Stimulated activated CD8-positive, alpha-beta memory T cell treated with anti-CD3 and anti-CD28 coated beads, Interleukin-2, amount 100 ng/mL, for 1 hour (primary cell): ENCODE results near the gene IFITM1.

ENCODE experiments used
- DNase-seq, 2 donors: peaks; one replicate each; pipeline ENCODE4 v3.0.0-alpha.2; 2020; ENCODE audit warnings: low read depth in 2 of 2

The IFITM1 gene

DNA sequence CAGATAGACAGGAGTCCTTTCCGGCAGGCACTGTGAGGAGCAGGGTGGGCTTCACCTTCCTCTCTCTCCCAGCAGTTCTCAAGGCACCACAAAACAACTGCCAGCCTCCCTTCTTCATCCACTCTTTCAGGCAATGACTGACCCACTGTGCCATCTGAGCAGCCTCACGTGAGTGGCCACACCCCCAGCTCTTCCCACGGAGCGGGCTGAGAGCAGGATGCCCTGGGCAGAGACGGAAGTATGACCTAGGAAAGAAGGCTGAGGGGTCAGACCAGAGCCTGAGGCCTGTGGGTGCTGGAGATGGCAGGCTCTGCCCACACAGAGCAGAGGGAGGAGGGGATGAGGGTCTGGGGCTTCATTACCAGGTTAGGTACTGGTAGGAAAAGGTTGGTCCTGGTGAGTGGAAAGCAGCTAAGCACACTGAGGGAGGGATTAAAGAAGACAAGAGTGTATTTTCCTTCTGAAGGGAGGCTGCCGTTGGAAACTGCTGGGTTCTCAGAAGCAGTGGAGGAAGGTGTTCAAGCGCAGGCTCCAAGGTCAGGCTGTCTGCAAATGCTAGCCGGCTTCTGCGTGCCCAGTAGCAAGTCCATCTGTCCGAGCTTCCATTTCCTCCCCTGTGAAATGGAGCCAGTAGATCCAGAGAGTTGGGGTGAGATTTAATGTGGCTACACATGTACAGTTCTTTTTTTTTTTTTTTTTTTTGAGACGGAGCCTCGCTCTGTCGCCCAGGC is 31.0 kb upstream of the IFITM1 start:
- DNase-seq, result no peak

DNA sequence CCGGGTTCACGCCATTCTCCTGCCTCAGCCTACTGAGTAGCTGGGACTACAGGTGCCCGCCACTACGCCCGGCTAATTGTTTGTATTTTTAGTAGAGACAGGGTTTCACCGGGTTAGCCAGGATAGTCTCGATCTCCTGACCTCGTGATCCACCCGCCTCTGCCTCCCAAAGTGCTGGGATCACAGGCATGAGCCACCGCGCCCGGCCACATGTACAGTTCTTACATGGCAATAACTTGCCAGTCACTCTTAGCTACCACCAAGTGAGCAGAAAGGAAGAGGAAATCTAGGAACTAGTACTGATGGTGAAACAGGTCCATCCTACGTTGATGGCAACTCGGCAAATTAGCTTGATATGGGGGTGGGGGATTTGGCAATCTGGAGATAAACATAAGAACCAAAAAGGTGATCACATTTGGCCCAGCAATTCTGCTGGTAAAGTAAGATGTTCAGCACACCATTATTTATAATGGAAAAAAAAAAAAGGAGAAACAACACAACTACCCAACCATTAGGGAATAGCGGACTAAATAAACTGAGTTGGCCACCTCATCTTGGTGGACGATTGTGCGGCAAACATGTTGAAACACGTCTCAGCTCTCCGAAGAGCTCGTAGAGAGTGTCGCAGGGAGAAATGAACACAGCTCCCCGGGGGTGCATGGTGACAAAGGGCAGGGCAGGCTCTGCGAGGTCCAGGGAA is 30.3 kb upstream of the IFITM1 start:
- DNase-seq, result no peak

DNA sequence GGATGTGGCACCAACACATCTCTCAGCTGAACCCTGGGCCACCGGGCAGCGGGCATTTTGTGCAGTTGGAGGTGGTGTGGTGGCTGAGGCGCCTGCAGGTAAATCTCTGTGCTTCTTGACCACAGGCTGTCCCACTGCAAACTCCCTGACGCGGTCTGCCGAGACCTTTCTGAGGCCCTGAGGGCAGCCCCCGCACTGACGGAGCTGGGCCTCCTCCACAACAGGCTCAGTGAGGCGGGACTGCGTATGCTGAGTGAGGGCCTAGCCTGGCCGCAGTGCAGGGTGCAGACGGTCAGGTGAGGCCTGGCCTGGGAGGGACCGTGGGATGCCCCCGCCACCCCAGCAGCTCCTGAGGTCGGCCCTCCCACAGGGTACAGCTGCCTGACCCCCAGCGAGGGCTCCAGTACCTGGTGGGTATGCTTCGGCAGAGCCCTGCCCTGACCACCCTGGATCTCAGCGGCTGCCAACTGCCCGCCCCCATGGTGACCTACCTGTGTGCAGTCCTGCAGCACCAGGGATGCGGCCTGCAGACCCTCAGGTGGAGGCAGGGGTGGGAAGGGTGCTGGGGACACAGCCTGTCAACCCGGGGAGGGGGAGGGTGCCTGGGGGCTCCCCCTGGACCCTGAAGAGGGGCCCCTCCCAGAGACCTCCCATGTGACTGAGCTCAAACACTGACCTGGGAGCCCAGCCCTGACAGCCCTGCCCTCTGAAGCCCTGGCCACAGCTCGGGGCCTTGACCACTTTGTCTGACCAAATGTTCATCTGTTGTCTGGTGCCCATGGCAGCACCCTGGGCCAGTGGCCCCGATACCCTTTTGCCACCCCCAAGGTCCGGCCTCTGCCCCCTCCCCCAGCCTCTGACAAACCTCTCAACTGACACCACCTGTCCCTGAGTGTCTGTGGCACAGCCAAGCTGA is 29.5 kb upstream of the IFITM1 start:
- DNase-seq, result no peak

DNA sequence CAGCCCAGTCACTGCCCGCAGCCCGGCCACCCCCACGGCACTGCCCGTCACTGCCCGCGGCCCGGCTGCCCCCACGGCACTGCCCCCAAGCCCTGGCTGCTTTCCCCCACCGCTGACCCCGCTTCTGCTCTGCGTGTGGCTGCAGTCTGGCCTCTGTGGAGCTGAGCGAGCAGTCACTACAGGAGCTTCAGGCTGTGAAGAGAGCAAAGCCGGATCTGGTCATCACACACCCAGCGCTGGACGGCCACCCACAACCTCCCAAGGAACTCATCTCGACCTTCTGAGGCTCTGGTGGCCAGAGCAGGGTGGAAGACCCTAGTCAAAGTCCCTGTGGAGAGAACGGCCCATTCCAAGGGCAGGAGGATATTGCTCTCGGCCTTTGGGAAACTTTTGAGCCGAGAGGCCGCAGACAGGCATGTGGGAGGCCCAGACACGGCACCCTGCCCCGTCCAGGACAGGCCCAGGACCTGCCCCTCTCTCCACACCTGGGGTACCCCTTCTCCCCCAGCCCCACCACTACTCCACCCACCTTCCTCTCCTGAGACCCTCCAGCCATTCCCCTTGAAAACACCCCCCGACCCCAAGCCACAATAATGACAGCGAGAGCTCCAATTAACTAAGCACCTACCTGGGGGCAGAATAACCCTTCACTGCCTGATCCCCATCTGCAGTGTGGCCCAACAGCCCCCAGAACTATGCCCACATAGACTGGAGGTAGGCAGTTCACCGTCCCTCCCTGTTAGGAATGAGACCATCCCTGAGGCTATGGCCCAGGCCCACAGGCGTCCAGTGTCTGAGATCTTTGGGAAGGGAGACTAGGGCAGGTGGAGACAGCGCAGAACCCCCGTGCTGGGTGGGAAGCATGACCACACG is 28.6 kb upstream of the IFITM1 start:
- no peak for DNase-seq

DNA sequence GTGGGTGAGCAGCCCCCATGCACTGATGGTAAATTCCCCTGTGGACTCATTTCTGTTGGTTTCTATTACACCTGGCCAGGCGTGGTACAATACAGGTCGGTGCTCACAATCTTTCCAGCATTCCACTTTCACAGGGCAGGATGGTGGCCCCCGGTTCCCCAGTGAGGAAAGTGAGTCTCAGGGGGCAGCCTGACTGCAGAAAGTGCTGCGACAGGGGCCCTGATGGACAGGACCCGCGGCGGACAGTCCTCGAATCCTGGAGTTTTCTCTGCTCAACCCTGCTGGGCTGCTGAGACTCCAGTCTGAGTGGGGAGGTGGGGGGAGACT is 28.0 kb upstream of the IFITM1 start:
- no peak for DNase-seq

DNA sequence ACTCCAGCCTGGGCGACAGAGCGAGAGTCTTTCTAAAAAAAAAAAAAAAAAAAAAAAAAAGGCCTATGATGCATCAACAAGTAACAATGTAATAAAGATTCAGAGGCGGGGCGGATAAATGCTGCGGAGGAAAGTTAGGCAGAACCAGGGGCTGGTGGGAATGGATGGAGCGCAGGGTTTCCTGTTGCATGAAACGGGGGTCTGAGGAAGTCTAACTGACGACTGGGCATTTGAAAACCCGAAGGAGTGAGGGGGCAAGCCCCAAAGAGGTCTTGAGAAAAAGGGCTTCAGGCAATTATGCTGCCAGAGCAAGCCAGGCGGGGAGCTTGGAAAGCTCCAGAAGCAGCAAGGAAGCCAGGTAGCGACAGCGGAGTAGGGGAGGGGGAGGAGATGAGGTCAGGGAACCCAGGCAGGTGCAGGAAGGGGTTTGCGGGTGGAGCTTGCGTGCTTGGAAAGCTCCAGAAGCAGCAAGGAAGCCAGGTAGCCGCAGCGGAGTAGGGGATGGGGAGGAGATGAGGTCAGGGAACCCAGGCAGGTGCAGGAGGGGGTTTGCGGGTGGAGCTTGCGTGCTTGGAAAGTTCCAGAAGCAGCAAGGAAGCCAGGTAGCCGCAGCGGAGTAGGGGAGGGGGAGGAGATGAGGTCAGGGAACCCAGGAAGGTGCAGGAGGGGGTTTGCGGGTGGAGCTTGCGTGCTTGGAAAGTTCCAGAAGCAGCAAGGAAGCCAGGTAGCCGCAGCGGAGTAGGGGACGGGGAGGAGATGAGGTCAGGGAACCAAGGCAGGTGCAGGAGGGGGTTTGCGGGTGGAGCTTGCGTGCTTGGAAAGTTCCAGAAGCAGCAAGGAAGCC is 26.6 kb upstream of the IFITM1 start:
- peak in 1 of 2 donors; percentile 62 for DNase-seq

DNA sequence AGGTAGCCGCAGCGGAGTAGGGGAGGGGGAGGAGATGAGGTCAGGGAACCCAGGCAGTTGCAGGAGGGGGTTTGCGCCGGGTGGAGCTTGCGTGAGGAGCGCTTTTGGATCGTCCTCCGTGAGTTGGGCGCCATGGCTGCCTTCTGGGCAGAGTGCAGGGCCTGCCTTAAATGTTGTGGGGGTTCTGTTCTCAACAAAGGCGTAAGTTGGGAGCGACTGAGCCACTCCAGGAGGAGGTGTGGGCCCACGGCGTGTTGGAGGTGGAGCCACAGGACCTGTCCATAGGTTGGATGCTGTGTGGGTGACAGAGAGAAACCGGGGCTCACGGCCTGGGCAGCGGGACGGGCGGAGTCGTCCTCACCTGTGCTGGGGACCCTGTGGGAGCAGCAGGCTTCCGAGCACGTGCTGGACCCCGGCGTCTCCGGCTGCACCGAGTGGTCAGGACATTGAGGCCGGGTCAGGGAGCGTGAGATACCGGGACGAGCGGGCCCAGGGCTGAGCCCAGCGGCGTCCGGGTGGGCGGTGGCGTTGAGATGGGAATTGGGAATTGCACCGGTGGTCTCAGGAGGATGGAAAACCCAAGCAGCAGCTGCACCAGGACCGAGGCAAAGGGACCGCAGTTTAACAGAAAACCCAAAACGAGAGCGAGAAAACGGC is 25.9 kb upstream of the IFITM1 start:
- DNase-seq, result no peak

DNA sequence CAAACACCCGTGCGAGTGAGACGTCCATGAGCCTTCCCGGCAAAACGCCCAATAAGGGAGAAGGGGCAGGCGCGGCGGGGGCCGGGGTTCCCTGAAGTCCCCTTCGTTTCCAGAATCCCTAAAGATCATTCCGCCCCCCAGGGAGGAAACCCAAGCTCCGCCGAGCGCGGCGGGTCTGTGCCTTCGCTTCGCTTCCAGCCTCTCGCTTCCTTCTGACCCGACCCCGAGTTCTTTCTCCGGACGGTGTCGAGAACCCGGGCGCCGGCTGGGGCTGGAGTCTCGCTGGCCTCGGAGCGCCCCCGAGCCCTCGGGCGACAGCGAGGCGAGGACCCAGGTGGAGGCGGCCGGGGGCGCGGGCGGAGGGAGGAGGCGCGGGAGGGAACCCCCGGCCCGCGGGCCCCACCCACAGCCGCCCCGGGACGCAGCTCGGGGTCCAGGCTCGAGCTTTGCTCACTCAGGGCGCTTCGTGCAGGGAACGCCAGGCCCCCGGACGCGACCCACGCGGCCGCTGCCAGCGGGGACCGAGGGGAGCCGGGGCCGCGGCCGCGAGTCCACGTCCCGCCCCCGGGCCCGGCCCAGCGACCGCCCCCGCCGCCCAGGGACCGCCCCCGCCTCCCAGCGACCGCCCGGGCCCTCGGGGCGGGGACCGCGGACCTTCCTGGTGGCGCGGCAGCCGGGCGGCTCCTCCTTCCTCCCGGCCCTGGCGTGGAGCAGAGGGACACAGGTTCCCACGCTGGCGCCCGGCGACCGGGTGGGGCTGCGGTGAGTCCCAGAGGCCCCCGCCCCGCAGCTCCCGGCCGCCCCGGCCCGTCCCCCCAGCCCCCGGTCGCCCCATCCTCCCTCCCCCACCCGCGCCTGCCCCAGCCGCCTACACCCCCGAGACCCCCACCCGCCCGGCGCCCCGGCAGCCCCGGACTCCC is 25.1 kb upstream of the IFITM1 start, which contains the start of gene PGGHG:
PGGHG (plus strand) TSS at position 649 of the 920 bp plus-strand sequence. CDS start 691 bp downstream, outside the sequence.
- DNase-seq, result peak in 1 of 2 donors; percentile 59

DNA sequence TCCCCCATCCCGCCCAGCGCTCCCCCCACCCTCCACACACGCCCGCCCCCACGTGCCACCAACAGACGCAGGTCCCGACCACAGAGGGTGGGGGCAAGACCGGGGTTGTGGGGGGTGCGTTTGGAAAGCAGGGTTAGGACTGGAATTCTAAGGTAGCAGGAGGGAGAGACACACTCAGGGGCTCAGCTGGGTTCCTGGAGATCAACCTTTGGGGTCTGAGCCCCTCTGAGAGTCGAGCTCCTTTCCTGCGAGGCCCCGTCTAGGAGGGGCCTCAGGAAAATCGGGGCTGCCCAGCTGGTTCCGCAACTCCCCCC is 24.5 kb upstream of the IFITM1 start:
- no peak for DNase-seq

DNA sequence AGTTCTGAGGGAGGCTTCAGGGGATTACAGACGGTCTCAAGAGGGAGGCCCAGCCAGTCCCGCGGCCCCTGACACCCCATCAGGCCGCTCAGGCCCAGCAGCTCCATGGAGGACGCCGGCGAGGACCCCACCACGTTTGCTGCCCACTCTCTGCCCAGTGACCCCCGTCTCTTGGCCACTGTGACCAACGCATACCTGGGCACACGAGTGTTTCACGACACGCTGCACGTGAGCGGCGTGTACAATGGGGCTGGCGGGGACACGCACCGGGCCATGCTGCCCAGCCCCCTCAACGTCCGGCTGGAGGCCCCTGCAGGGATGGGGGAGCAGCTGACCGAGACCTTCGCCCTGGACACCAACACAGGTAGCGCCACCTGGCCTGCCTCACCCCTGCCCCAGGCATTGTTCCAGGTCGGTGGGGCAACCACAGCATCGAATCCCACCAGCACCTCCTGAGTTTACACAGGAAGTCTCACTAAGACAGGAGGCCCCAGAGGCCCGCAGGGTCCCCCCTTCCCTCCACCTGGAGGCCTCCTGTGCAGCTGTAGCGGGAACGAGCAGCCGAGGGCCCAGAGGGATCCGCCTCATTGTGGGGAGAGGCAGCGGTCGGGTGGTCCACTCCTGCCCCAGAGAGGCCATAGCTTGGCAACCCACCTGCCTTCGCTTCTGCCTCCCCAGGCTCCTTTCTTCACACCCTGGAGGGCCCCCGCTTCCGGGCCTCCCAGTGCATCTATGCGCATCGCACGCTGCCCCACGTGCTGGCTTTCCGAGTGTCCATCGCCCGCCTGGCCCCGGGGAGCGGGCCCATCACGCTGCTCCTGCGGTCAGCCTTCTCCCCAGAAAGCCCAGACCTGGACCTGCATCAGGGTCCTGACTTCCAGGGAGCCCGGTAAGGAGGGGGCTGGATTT is 23.9 kb upstream of the IFITM1 start:
- DNase-seq, result no peak

DNA sequence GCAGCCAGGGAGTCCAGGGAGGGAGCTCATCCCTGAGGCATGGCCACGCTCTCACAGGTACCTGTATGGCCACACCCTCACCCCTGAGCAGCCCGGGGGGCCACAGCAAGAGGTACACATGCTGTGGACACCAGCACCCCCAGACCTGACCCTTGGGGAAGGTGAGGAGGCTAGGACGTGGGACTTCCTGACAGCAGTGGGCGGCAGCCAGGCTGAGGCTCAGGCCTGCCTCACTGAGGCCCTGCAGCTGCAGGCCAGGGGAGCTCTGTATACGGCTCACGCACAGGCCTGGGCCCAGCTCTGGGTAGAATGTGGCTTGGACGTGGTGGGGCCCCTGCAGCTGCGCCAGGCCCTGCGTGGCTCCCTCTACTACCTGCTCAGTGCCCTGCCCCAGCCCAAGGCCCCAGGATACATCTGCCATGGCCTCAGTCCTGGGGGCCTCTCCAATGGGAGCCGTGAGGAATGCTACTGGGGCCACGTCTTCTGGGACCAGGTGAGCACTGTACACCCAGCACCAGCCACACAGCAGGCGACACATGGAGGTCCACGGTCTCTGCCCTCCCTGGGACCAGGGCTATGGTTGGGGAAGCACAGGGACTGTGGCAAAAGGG is 23.1 kb upstream of the IFITM1 start:
- DNase-seq, result no peak

DNA sequence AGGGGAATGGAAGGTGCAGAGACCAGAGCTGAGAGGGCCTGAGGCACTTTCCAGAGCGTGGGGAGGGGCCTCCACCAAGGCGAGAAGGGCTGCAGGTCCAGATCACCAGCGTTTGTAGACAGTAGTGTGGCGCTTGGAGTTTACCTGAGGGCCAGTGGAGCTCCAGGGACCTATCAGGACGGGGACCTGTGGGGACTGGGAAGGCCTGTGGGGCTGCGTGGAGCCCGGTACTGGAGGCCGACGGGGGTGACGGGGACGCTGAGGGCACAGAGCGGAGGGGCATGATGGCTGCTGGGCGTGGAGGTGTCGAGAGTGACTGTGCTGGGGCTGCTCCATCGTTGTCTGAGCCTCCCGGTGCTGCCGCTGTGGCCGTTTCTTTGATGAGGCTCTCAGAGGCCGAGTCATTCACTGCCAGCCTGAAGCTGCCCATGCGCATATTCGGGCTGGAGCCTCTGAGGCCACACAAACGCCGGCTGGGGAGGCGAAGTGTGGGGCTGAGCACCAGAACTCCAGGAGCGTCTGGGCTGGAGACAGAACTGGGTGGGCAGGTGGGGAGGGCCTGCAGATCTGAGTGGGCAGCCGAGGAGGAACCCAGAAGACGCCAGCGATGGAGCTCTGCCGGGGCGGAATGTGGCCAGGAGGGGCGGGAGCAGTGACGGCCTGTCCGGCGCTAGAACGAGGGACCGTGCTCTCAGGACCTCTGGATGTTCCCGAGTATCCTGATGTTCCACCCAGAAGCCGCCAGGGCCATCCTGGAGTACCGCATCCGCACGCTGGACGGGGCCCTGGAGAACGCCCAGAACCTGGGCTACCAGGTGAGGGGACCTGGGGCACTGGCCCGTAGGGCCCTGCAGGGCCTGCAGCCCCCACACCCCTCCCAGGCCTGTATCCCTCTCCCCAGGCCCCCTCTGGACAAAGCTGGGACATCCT is 22.3 kb upstream of the IFITM1 start:
- no peak for DNase-seq

DNA sequence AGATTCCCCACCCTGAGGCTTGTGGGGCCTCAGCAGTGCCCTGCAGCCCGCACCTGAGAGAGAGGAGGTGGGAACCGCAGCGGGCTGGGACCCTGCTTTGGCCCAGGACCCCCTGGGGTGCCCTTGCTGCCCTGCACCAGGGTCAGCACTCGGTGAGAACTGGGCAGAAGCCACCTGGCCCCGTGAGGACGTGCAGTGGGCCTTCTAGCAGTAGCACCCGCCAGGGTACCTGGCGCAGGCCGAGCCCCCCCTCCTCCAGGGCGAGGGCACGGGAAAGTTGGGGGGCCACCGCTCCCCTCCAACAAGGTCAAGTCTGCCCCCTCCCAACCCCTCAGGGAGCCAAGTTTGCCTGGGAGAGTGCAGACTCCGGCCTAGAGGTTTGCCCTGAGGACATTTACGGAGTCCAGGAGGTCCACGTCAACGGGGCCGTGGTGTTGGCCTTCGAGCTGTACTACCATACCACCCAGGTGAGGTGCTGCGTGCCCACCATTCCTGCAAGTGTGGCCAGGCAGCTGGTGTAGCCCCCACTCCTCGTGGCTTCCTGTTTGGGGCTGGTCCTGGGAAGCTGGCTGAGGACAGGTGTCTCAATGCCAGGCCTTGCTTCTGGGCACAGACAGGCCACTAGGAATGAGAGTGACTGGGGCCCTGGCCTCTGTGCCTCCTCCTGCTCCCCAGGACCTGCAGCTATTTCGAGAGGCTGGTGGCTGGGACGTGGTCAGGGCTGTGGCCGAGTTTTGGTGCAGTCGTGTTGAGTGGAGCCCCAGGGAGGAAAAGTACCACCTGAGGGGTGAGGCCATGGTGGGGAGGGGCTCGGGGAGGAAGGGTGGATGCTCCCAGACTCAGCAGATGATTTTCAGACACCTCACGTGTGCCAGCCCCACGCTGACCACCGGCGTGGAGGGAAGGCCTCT is 21.4 kb upstream of the IFITM1 start:
- DNase-seq, result no peak

DNA sequence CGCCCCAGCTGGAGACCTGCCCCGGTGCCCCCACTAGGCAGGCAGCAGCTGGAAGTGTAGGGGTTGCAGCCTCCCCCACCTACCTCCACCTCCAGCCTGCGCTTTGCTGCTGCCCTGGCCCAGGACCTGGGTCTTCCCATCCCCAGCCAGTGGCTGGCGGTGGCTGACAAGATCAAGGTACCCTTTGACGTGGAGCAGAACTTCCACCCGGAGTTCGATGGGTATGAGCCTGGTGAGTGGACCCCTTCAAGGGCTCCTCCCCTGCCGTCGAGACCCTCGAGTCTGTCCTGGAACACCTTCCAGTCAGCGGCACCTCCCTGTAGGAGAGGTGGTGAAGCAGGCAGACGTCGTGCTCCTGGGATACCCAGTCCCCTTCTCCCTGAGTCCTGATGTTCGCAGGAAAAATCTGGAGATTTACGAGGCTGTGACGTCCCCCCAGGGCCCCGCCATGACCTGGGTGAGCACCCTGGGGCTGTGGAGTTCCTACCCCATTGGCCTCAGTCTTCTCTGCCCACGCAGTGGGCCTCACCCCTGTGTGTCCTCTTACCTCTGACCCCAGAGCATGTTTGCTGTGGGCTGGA is 20.5 kb upstream of the IFITM1 start:
- DNase-seq, result no peak
